CD8-positive, alpha-beta memory T cell (primary cell): ENCODE results near the gene TKT. TPM values are rescaled to one million over a fixed set of nuclear protein-coding genes. Genes with fewer than 3 reads are reported as not detected.
A peak's percentile ranks its signal among the peaks of the same experiment; 100 is the strongest.

Source experiments
- CTCF ChIA-PET: fragments of 350-600 bp; sonication (Branson Sonifier 250); formaldehyde crosslinking; loops from one replicate; lab custom pipeline; 2021; ENCODE audit warnings: antibody characterized with exemption; lab: Charles Lee
- POLR2A ChIA-PET: fragments of 350-600 bp; sonication (Branson Sonifier 250); formaldehyde crosslinking; loops from one replicate; lab custom pipeline; 2021; ENCODE audit warnings: antibody characterized with exemption; lab: Charles Lee
- DNase-seq, 5 donors: peaks; one replicate each; pipeline versions ENCODE4 v3.0.0 to v3.0.0-alpha.2; 2020 to 2022; ENCODE audit warnings: mixed read lengths in 1 of 5
- H3K27ac ChIP-seq: one replicate; pipeline ENCODE4 v1.7.0; 2013; ENCODE audit warnings: low read depth, mild to moderate bottlenecking, low read length, moderate library complexity
- H3K27me3 ChIP-seq: 2 replicates; pipeline ENCODE4 v1.7.0; 2013; ENCODE audit warnings: low read length, mild to moderate bottlenecking; ENCODE audit not compliant: insufficient read depth, poor library complexity, severe bottlenecking
- H3K36me3 ChIP-seq: 2 replicates; pipeline ENCODE4 v1.7.0; 2013; ENCODE audit warnings: mild to moderate bottlenecking, low read length, moderate library complexity; ENCODE audit not compliant: insufficient read depth
- H3K4me1 ChIP-seq: 2 replicates; pipeline ENCODE4 v1.7.0; 2013; ENCODE audit warnings: mild to moderate bottlenecking, low read length, moderate library complexity; ENCODE audit not compliant: insufficient read depth
- H3K4me3 ChIP-seq: 2 replicates; pipeline ENCODE4 v1.7.0; 2013; ENCODE audit warnings: mild to moderate bottlenecking, low read length
- H3K9me3 ChIP-seq: 2 replicates; pipeline ENCODE4 v1.7.0; 2013; ENCODE audit warnings: mild to moderate bottlenecking, low read length
- H3K27ac Mint-ChIP-seq, 8 donors: one replicate each; pipeline ENCODE4 v1.8.0; 2020 to 2021; ENCODE audit warnings: mixed read lengths in 8 of 8, mild to moderate bottlenecking in 6 of 8, inconsistent platforms in 3 of 8, moderate library complexity in 3 of 8
- H3K27me3 Mint-ChIP-seq, 2 donors: one replicate each; pipeline ENCODE4 v1.8.0; 2020 to 2021; ENCODE audit warnings: mixed read lengths in 2 of 2, mild to moderate bottlenecking in 1 of 2, moderate library complexity in 1 of 2
- H3K36me3 Mint-ChIP-seq, 3 donors: one replicate each; pipeline ENCODE4 v1.8.0; 2020 to 2021; ENCODE audit warnings: mixed read lengths in 3 of 3, inconsistent platforms in 1 of 3, mild to moderate bottlenecking in 1 of 3
- H3K4me1 Mint-ChIP-seq, 3 donors: one replicate each; pipeline ENCODE4 v1.8.0; 2020 to 2021; ENCODE audit warnings: mixed read lengths in 3 of 3, inconsistent platforms in 1 of 3, mild to moderate bottlenecking in 1 of 3
- H3K4me3 Mint-ChIP-seq, 7 donors: one replicate each; pipeline ENCODE4 v1.8.0; 2020 to 2021; ENCODE audit warnings: mixed read lengths in 7 of 7, mild to moderate bottlenecking in 6 of 7, moderate library complexity in 4 of 7, inconsistent platforms in 2 of 7
- H3K9me3 Mint-ChIP-seq, 5 donors: one replicate each; pipeline ENCODE4 v1.8.0; 2020 to 2022; ENCODE audit warnings: mixed read lengths in 5 of 5, mild to moderate bottlenecking in 3 of 5, moderate library complexity in 2 of 5, inconsistent platforms in 1 of 5
- polyA plus RNA-seq: library from polyadenylated mRNA; unstranded; fragments of 300-500 nt; fragmentation: Illumina TruSeq; gene quantifications from one replicate; pipeline ENCODE4 v1.2.3, GENCODE V29; 2021
- total RNA-seq, 2 experiments: library from RNA; stranded (reverse); gene quantifications; one replicate each; pipeline ENCODE4 v1.2.3, GENCODE V29; 2021

Gene TKT
- total and polyA plus RNA-seq, 3 experiments from 2014 or later = 59.3 to 182 (median 173) TPM

DNA sequence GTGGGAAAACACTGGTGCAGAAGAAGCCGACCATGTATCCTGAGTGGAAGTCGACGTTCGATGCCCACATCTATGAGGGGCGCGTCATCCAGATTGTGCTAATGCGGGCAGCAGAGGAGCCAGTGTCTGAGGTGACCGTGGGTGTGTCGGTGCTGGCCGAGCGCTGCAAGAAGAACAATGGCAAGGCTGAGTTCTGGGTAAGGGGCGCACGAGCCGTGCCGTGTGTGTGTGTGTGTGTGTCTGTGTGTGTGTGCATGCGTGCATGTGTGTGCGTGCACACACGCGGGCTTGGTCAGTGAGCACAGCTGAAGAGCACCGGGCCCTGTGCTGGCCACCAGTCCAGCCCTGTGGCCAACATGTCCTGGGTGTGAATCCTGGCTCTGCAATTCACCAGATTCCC, 76.2 kb downstream of the TKT start:
- peaks cover 0 to 1% of the 10 kb centered on the region in 2 donors for H3K27me3 Mint-ChIP-seq
- Histone ChIP-seq H3K4me1 (no peaks in the 10 kb centered on the region), H3K9me3 (no peaks in the 10 kb centered on the region), H3K36me3 (peaks cover 18% of the 10 kb centered on the region), H3K27ac (no peak overlapping the region), H3K4me3 (no peak overlapping the region), H3K27me3 (no peaks in the 10 kb centered on the region)
- no peak for DNase-seq
- no peaks in the 10 kb centered on the region for H3K9me3 Mint-ChIP-seq
- H3K4me3 Mint-ChIP-seq = no peak overlapping the region
- ChIA-PET POLR2A (no interaction called here), CTCF (interaction anchor here (1.5 kb wide), 1 partner anchor 13 kb away, joined by 3 read pairs; no protein-coding TSS in a partner anchor)
- H3K36me3 Mint-ChIP-seq = peaks cover 0 to 75% (median 9%) of the 10 kb centered on the region in 3 donors
- peaks cover 0 to 2% (median 0%) of the 10 kb centered on the region in 3 donors for H3K4me1 Mint-ChIP-seq
- peak overlapping the region in 2 of 8 donors; percentile 29 to 52 for H3K27ac Mint-ChIP-seq

DNA sequence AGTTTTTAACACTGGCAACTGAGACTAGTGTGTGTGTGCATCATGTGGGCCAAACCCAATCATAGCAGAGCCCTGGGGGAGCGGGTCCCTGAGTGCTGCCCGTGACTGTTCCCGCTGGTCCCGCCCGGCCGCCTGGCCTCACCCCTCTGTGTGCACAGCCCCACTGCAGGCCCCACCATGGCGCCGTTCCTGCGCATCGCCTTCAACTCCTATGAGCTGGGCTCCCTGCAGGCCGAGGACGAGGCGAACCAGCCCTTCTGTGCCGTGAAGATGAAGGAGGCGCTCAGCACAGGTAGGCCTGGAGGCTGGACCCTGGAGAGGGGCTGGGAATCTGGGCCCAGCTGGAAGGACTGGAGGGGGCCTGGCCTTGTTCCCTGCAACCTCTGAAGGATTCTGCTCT, 77.6 kb downstream of the TKT start:
- H3K27ac ChIP-seq = no peak overlapping the region
- H3K9me3 Mint-ChIP-seq = no peaks in the 10 kb centered on the region
- DNase-seq = no peak
- H3K36me3 ChIP-seq = peaks cover 18% of the 10 kb centered on the region
- peaks cover 0 to 1% of the 10 kb centered on the region in 2 donors for H3K27me3 Mint-ChIP-seq
- H3K27ac Mint-ChIP-seq = peak overlapping the region in 1 of 8 donors; percentile 50
- H3K4me1 Mint-ChIP-seq = peaks cover 3 to 5% (median 3%) of the 10 kb centered on the region in 3 donors
- ChIA-PET POLR2A (no interaction called here), CTCF (no interaction called here)
- no peaks in the 10 kb centered on the region for H3K27me3 ChIP-seq
- H3K36me3 Mint-ChIP-seq = peaks cover 0 to 78% (median 9%) of the 10 kb centered on the region in 3 donors
- H3K4me3 ChIP-seq = no peak overlapping the region
- no peak overlapping the region for H3K4me3 Mint-ChIP-seq
- no peaks in the 10 kb centered on the region for H3K4me1 ChIP-seq
- H3K9me3 ChIP-seq = no peaks in the 10 kb centered on the region

DNA sequence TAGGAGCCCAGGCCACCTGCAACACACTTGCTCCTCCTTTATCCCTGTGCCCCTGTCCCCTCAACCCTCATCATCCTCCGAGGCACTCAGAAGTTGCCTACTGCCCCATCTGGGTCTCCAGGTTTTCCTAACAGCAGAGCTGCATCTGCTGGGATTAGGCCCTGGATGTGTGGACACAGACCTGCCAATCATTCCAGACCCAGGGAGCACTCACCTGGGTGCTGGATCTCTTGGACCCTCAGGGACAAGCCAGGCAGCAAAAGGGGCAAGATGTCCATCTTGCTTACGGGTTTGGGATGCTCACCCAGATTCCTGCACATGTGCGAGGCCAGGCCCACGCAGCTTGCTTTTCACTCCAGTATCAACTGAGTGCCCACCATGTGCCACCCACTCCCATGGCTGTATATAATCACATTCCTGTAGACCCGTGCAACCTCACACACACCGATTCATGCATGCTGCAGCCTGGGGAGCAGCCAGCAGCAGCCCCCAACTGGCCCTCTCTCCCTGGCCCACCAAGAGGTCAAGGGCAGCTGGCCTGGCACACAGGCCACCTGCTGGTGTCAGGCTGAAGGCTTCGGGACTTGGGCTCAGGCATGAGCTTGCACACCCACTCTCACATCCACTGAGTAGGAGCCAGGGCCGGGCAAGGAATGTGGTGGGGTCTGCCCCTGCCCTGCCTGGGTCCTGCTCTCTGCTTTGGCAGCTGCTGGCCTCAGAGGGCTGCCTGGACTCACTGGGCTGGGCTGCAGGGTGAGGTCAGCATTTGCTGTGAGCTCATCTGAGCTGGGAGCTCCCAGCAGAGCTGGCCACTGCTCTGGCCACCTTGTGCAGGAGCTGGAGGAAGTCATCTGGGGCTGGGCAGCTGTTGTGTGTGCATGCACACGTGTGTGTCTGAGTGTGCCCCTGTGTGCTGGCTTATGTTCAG, 79.9 kb downstream of the TKT start:
- POLR2A ChIA-PET = no interaction called here
- H3K27ac ChIP-seq = no peak overlapping the region

More for the DNA sequence above, 79.9 kb downstream of the TKT start:
- Histone ChIP-seq H3K36me3 (peaks cover 9% of the 10 kb centered on the region), H3K4me1 (no peaks in the 10 kb centered on the region), H3K4me3 (no peak overlapping the region), H3K27me3 (no peaks in the 10 kb centered on the region), H3K9me3 (no peaks in the 10 kb centered on the region)
- Mint-ChIP-seq H3K27me3 (peaks cover 0 to 3% of the 10 kb centered on the region in 2 donors), H3K4me3 (no peak overlapping the region), H3K36me3 (peaks cover 0 to 60% (median 9%) of the 10 kb centered on the region in 3 donors), H3K4me1 (peaks cover 10 to 23% (median 13%) of the 10 kb centered on the region in 3 donors), H3K9me3 (no peaks in the 10 kb centered on the region), H3K27ac (peak overlapping the region in 2 of 8 donors; percentile 17 to 19)
- CTCF ChIA-PET = interaction anchor here (1.1 kb wide), 1 partner anchor 20 kb away, joined by 4 read pairs; no protein-coding TSS in a partner anchor
- DNase-seq = no peak

Other genes starting within 250 kb of the TKT start
- 10 to 100 TPM; 18.3 to 21.0 TPM for gene SFMBT1, start 209.9 kb downstream of the TKT start, total RNA-seq
- 17.0 TPM for gene SFMBT1, start 209.9 kb downstream of the TKT start, polyA plus RNA-seq
- 10 to 100 TPM; 52.7 to 58.5 TPM for gene RFT1, start 125.6 kb downstream of the TKT start, total RNA-seq
- 31.3 TPM for gene RFT1, start 125.6 kb downstream of the TKT start, polyA plus RNA-seq
- gene PRKCD, start 94.8 kb downstream of the TKT start, total RNA-seq = 10 to 100 TPM; 27.2 to 27.3 TPM
- 27.3 TPM for gene PRKCD, start 94.8 kb downstream of the TKT start, polyA plus RNA-seq
- 10 to 100 TPM; 40.1 to 40.2 TPM for gene DCP1A, start 91.5 kb upstream of the TKT start, total RNA-seq
- 82.4 TPM for gene DCP1A, start 91.5 kb upstream of the TKT start, polyA plus RNA-seq
- gene CACNA1D, start 238.6 kb upstream of the TKT start, total RNA-seq = under 1 TPM; 0.26 to 0.78 TPM
- gene CACNA1D, start 238.6 kb upstream of the TKT start, polyA plus RNA-seq = 0.02 TPM